ENCODE results near the gene PKNOX2. TPM values are rescaled to one million over a fixed set of nuclear protein-coding genes. Genes with fewer than 3 reads are reported as not detected.

Gene PKNOX2
- total RNA-seq, 2 donors from 2014 or later = 0.08 TPM; not detected in 1

GRCh38 chr11:125463590-125464269 lies 299.2 kb downstream of the PKNOX2 start:
- no peak for DNase-seq (ENCODE audit: low spot score in 2 of 2)
- no peaks in the 10 kb centered on the region for H3K36me3 Mint-ChIP-seq
- ATAC-seq = no peak
- H3K9me3 Mint-ChIP-seq = no peaks in the 10 kb centered on the region
- H3K27ac Mint-ChIP-seq = no peak overlapping the region

- Mint-ChIP-seq H3K36me3 (no peaks in the 10 kb centered on the region), H3K27ac (no peak overlapping the region), H3K9me3 (no peaks in the 10 kb centered on the region)
- DNase-seq (ENCODE audit: low spot score in 2 of 2) (no peak), ATAC-seq (no peak)
Measured at GRCh38 chr11:125464270-125464662, 299.7 kb downstream of the PKNOX2 start.

- DNase-seq (ENCODE audit: low spot score in 2 of 2) (no peak), ATAC-seq (no peak)
- peak overlapping the region in 1 of 2 donors; percentile 25 for H3K27ac Mint-ChIP-seq
- no peaks in the 10 kb centered on the region for H3K36me3 Mint-ChIP-seq
- H3K9me3 Mint-ChIP-seq = no peaks in the 10 kb centered on the region
Measured at GRCh38 chr11:125464666-125465065, 300.1 kb downstream of the PKNOX2 start.

DNA sequence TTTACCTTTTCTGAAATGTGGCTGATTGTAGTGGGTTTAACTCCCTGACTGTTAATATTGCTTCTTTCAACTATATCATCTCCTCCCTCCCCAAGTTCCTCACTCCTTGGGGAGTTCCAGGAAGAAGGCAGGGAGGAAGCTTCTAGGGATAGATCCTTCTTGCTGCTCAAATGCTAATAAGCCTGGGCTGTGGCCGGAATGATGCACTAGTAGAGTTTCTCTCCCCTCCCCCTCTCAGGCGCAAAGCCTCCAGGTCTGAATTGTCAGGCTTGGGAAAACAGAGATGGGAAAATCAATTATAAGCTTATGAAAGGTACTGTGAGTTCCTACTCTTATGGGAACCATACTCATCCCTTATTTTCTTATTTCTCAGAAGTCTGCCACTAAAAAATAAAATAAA lies 300.7 kb downstream of the PKNOX2 start:
- ATAC-seq (no peak), DNase-seq (ENCODE audit: low spot score in 2 of 2) (no peak)
- Mint-ChIP-seq H3K9me3 (no peaks in the 10 kb centered on the region), H3K36me3 (no peaks in the 10 kb centered on the region), H3K27ac (no peak overlapping the region)

DNA sequence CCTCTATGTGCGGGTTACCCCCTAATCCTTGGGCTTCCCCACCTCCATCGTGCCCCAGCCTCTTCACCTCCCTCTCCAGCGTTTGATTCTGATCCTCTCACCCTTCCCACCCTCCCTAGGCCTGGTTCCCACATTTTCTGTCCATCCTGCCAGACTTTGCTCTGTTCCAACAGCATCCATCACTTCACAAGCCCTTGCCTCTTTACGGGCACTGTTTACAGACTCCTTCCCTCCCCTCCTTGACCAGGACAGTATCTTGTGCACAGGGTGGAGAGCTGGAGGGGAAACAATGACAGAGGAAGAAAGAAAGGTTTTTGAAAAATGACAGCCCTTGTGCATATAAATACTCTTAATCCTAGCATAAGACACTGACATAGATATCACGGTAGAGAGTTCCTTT lies 301.1 kb downstream of the PKNOX2 start:
- Mint-ChIP-seq H3K27ac (no peak overlapping the region), H3K36me3 (no peaks in the 10 kb centered on the region), H3K9me3 (no peaks in the 10 kb centered on the region)
- ATAC-seq = no peak
- no peak for DNase-seq (ENCODE audit: low spot score in 2 of 2)

DNA sequence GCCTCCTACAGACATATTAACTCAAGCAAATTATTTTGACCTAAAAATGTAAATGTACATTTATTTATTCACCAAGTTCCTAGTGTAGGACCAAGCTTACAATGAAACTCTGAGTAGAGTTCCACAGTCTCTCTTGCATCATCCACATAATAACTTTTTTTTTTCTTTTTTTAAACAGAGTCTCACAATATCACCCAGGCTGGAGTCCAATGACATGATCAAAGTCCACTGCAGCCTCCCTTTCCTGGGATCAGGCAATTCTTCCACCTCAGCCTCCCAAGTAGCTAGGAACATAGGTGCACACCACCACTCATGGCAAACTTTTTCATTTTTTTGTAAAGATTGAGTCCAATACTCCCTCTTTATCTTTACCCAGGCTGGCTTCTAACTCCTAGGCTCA lies 303.5 kb downstream of the PKNOX2 start:
- ATAC-seq (no peak), DNase-seq (ENCODE audit: low spot score in 2 of 2) (no peak)
- Mint-ChIP-seq H3K36me3 (no peaks in the 10 kb centered on the region), H3K27ac (peak overlapping the region in 1 of 2 donors; percentile 12), H3K9me3 (no peaks in the 10 kb centered on the region)

DNA sequence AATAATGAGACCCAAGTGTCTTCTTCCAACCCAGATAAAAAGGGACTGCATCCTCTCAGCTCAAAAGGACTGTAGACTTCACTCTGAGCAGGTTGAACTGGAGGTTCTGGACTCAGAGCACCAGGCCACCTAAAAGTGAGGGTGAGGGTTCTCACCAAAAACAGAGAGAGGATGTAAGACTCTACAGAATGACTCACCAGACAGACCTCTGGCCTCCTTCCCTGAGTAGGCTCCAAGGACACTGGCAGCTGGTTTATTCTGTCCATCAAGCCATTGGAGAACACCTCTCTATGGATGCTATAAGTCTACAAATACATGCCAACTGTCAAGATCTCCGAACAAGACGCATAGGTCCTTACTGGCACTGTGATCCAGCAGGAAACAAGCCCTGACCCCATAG lies 304.3 kb downstream of the PKNOX2 start:
- no peak for ATAC-seq

GRCh38 chr11:125470355-125470754 lies 305.8 kb downstream of the PKNOX2 start:
- H3K36me3 Mint-ChIP-seq = no peaks in the 10 kb centered on the region
- H3K27ac Mint-ChIP-seq = no peak overlapping the region
- no peak for ATAC-seq
- DNase-seq (ENCODE audit: low spot score in 2 of 2) = no peak
- no peaks in the 10 kb centered on the region for H3K9me3 Mint-ChIP-seq

More for the DNA sequence above, 304.3 kb downstream of the PKNOX2 start:
- no peaks in the 10 kb centered on the region for H3K9me3 Mint-ChIP-seq
- no peaks in the 10 kb centered on the region for H3K36me3 Mint-ChIP-seq
- no peak for DNase-seq (ENCODE audit: low spot score in 2 of 2)
- H3K27ac Mint-ChIP-seq = no peak overlapping the region

GRCh38 chr11:125476721-125477120 lies 312.2 kb downstream of the PKNOX2 start:
- DNase-seq (ENCODE audit: low spot score in 2 of 2) (no peak), ATAC-seq (no peak)
- Mint-ChIP-seq H3K9me3 (no peaks in the 10 kb centered on the region), H3K27ac (no peak overlapping the region), H3K36me3 (no peaks in the 10 kb centered on the region)

GRCh38 chr11:125479137-125479536 lies 314.6 kb downstream of the PKNOX2 start:
- H3K36me3 Mint-ChIP-seq = no peaks in the 10 kb centered on the region
- no peaks in the 10 kb centered on the region for H3K9me3 Mint-ChIP-seq
- H3K27ac Mint-ChIP-seq = no peak overlapping the region
- ATAC-seq = no peak
- no peak for DNase-seq (ENCODE audit: low spot score in 2 of 2)

GRCh38 chr11:125481531-125481930 lies 317.0 kb downstream of the PKNOX2 start:
- no peak for DNase-seq (ENCODE audit: low spot score in 2 of 2)
- Mint-ChIP-seq H3K36me3 (no peaks in the 10 kb centered on the region), H3K9me3 (no peaks in the 10 kb centered on the region), H3K27ac (peak overlapping the region in 1 of 2 donors; percentile 10)
- ATAC-seq = no peak

Other genes with a start within 250 kb of the PKNOX2 start
- gene HEPN1, start 245.5 kb upstream of the PKNOX2 start, total RNA-seq = not detected
- not detected for gene HEPACAM, start 228.7 kb upstream of the PKNOX2 start, total RNA-seq
- 10 to 100 TPM in 1 of 2 donors, 1 to 10 TPM in 1; 5.3 to 15.5 TPM for gene CCDC15, start 210.5 kb upstream of the PKNOX2 start, total RNA-seq
- gene SLC37A2, start 101.4 kb upstream of the PKNOX2 start, total RNA-seq = 1 to 10 TPM in 1 of 2 donors, under 1 TPM in 1; 0.56 to 1.8 TPM
- gene TMEM218, start 53.1 kb upstream of the PKNOX2 start, total RNA-seq = 10 to 100 TPM; 10.1 to 10.8 TPM